Hematopoietic multipotent progenitor cell treated with erythropoietin and hydrocortisone succinate and interleukin-3 and kit ligand, for 6 days (in vitro differentiated cells): ENCODE data around the gene ZNF598.

ENCODE experiments used
- DNase-seq: peaks from one replicate; pipeline ENCODE4 v3.0.0-alpha.2; 2015

Gene ZNF598

DNA sequence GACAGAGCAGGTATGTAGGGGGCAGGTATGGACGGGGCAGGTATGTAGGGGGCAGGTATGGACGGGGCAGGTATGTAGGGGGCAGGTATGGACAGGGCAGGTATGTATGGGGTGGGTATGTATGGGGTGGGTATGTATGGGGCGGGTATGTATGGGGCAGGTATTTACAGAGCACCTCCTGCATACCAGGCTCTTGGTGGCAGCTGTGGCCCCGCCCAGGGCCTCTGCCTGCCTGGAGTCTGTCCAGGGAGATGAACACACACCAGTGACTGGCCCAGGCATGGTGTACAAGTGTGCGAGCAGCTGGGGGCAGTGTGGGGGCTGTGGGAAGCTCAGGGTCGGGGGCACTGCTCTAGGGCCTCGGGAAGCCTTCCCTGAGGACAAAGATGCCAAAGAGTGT, 59.6 kb downstream of the ZNF598 start:
- DNase-seq: no peak

DNA sequence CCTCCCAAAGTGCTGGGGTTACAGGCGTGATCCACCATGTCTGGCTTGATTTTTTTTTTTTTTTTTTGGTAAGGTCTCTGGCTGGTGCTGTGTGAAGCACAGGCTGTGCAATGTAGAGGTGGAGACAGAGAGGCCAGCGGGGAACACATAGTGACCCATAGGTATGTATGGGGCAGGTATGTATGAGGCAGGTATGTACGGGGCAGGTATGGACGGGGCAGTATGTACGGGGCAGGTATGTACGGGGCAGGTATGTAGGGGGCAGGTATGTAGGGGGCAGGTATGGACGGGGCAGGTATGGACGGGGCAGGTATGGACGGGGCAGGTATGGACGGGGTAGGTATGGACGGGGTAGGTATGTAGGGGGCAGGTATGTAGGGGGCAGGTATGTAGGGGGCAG, 60.1 kb downstream of the ZNF598 start:
- DNase-seq: no peak
